Parathyroid adenoma (tissue), 2 donors: ENCODE data around the gene TTC28.

Source experiments
- H2AFZ ChIP-seq: fragments of 300-600 bp; sonication (generic); one replicate; pipeline ENCODE4 v1.7.0; 2017; ENCODE audit warnings: antibody characterized with exemption, mild to moderate bottlenecking
- H3K27ac ChIP-seq: fragments of 300-600 bp; sonication (generic); one replicate; pipeline ENCODE4 v1.7.0; 2017
- H3K27me3 ChIP-seq: fragments of 300-600 bp; sonication (generic); one replicate; pipeline ENCODE4 v1.7.0; 2017; ENCODE audit warnings: low read length; ENCODE audit not compliant: control insufficient read depth, insufficient read depth
- H3K36me3 ChIP-seq: fragments of 300-600 bp; sonication (generic); one replicate; pipeline ENCODE4 v1.7.0; 2017; ENCODE audit warnings: low read length; ENCODE audit not compliant: control insufficient read depth, insufficient read depth
- H3K4me1 ChIP-seq: fragments of 300-600 bp; sonication (generic); one replicate; pipeline ENCODE4 v1.7.0; 2017; ENCODE audit warnings: control low read depth
- H3K4me2 ChIP-seq: fragments of 300-600 bp; sonication (generic); one replicate; pipeline ENCODE4 v1.7.0; 2017; ENCODE audit warnings: low read length
- H3K4me3 ChIP-seq: fragments of 300-600 bp; sonication (generic); one replicate; pipeline ENCODE4 v1.7.0; 2017; ENCODE audit warnings: low read depth, low read length
- H3K79me2 ChIP-seq: fragments of 300-600 bp; sonication (generic); one replicate; pipeline ENCODE4 v1.7.0; 2017; ENCODE audit warnings: control low read depth
- H3K9ac ChIP-seq: fragments of 300-600 bp; sonication (generic); one replicate; pipeline ENCODE4 v1.7.0; 2017; ENCODE audit warnings: mild to moderate bottlenecking
- H3K9me3 ChIP-seq: fragments of 300-600 bp; sonication (generic); one replicate; pipeline ENCODE4 v1.7.0; 2017; ENCODE audit warnings: low read length; ENCODE audit not compliant: control insufficient read depth
- TF ChIP-seq, protein P1 (sequence below): fragments of 300-600 bp; sonication (generic); IDR thresholded peaks from one replicate; pipeline ENCODE4 v1.7.0; 2017; ENCODE audit warnings: antibody characterized with exemption, mild to moderate bottlenecking
- donor health status: primary hyperparathyroidism.

The TTC28 gene

DNA sequence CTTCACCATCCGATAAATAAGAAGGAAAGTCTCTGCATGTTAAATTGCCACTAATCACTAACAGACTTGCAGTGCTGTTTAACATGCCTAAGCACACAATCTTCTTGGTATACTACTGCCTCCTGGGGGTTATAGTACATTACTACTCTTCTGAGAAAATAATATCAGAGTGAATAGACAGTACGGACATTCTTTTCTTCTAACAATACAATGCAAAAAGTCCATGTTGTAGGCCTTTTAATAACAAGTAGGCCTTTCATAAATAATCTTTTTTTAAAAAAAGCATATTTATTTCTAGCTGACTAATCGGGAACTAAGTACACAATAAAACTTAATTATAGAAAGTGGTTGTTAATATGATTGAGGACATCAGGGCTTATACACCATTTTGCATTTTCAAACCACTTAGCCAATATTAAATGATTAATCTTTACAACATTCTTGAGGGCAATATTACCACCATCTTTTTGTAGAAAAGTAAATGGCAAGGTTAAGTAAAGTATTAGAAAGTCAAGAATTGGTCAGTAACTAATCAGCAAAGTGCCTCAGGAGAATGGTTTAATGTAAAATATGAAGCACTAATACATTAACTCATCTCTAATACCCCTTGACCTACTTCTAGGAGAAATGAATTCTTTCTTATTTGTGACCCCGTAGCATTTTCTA, 84.7 kb downstream of the TTC28 start:
- H3K4me3 ChIP-seq, result no peak overlapping the region
- TF ChIP-seq, protein P1, sequence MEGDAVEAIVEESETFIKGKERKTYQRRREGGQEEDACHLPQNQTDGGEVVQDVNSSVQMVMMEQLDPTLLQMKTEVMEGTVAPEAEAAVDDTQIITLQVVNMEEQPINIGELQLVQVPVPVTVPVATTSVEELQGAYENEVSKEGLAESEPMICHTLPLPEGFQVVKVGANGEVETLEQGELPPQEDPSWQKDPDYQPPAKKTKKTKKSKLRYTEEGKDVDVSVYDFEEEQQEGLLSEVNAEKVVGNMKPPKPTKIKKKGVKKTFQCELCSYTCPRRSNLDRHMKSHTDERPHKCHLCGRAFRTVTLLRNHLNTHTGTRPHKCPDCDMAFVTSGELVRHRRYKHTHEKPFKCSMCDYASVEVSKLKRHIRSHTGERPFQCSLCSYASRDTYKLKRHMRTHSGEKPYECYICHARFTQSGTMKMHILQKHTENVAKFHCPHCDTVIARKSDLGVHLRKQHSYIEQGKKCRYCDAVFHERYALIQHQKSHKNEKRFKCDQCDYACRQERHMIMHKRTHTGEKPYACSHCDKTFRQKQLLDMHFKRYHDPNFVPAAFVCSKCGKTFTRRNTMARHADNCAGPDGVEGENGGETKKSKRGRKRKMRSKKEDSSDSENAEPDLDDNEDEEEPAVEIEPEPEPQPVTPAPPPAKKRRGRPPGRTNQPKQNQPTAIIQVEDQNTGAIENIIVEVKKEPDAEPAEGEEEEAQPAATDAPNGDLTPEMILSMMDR, result peak; percentile 57
- H3K79me2 ChIP-seq, result no peaks in the 10 kb centered on the region
- no peaks in the 10 kb centered on the region for H3K9me3 ChIP-seq
- no peak overlapping the region for H3K4me2 ChIP-seq
- no peak overlapping the region for H2AFZ ChIP-seq
- H3K9ac ChIP-seq, result no peak overlapping the region
- H3K36me3 ChIP-seq, result no peaks in the 10 kb centered on the region
- no peaks in the 10 kb centered on the region for H3K4me1 ChIP-seq
- no peak overlapping the region for H3K27ac ChIP-seq
- no peaks in the 10 kb centered on the region for H3K27me3 ChIP-seq

DNA sequence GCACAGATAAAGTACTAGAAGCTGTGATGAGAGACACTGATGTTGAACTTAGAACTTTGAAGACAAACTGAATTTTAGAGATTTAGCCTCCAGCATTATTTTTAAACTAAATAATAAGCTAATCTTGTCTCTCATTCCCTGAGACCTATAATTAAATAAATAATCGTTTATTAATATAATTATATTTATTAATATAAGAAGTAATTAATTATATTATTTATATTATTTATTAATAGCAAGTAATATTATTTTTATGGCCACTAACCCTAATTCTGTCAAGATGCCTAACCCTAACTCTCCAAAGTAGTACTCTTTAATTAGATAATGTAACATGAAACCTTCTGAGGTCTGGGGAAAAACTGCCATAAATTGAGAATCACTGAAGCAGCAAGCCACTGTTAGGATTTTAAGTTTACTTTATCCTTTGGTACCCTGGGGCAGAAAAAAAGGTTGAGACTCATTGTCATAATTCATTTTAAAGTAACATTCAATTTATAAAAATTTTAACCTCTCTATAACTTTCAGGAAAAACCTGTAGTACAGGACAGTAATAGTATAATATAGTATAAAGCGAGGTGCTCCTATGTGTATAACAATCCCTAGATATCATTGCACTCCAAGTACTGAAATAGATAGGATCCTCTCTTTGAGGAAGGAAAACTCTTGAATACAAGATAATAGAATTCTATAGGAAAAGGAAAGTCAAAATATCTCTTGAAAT, 85.4 kb downstream of the TTC28 start:
- no peaks in the 10 kb centered on the region for H3K36me3 ChIP-seq
- H3K9ac ChIP-seq, result no peak overlapping the region
- H3K27ac ChIP-seq, result no peak overlapping the region

GRCh38 chr22:28593299-28593698, 86.3 kb downstream of the TTC28 start:
- H3K4me1 ChIP-seq, result no peaks in the 10 kb centered on the region
- no peak overlapping the region for H3K4me3 ChIP-seq
- no peaks in the 10 kb centered on the region for H3K9me3 ChIP-seq
- H3K79me2 ChIP-seq, result no peaks in the 10 kb centered on the region
- no peaks in the 10 kb centered on the region for H3K27me3 ChIP-seq
- no peaks in the 10 kb centered on the region for H3K36me3 ChIP-seq
- H3K4me2 ChIP-seq, result no peak overlapping the region
- H2AFZ ChIP-seq, result no peak overlapping the region
- no peak overlapping the region for H3K9ac ChIP-seq
- H3K27ac ChIP-seq, result no peak overlapping the region
- TF ChIP-seq, protein P1, result no peak

More for the DNA sequence above, 85.4 kb downstream of the TTC28 start:
- H2AFZ ChIP-seq, result no peak overlapping the region
- TF ChIP-seq, protein P1, result no peak
- H3K4me2 ChIP-seq, result no peak overlapping the region
- H3K27me3 ChIP-seq, result no peaks in the 10 kb centered on the region
- H3K79me2 ChIP-seq, result no peaks in the 10 kb centered on the region
- H3K4me1 ChIP-seq, result no peaks in the 10 kb centered on the region
- no peak overlapping the region for H3K4me3 ChIP-seq
- H3K9me3 ChIP-seq, result no peaks in the 10 kb centered on the region

GRCh38 chr22:28589102-28589750, 90.4 kb downstream of the TTC28 start:
- TF ChIP-seq, protein P1, result no peak
- H3K4me3 ChIP-seq, result no peak overlapping the region
- H3K36me3 ChIP-seq, result no peaks in the 10 kb centered on the region
- no peaks in the 10 kb centered on the region for H3K79me2 ChIP-seq
- H3K27me3 ChIP-seq, result no peaks in the 10 kb centered on the region
- no peaks in the 10 kb centered on the region for H3K4me1 ChIP-seq
- no peak overlapping the region for H3K27ac ChIP-seq
- H3K9ac ChIP-seq, result no peak overlapping the region
- H3K4me2 ChIP-seq, result no peak overlapping the region
- no peak overlapping the region for H2AFZ ChIP-seq
- H3K9me3 ChIP-seq, result no peaks in the 10 kb centered on the region
